ENCODE measurements around the gene NFATC2.

NFATC2 gene

DNA sequence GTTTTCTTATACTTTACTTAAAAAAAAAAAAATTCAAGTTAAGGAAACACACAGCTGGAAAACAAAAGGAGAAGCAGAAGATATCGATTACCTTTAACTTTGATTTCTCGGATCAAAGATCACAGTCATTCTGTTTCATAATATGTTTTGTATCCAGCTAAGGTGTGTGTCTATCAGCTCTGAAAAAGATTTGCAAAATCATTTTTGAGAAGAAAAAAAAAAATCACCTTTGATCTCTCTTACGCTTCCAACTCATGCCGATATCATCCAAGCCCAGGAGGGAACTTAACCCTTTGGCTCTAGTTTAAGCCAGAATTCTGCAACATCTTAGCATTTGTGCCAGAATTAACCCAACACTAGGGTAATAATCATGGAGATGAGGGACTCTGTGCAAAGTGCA lies 144.0 kb downstream of the NFATC2 start:
- Histone ChIP-seq H3K9me3 (ENCODE audit: severe bottlenecking) (no peaks in the 10 kb centered on the region), H3K4me3 (ENCODE audit: low read depth, low read length) (no peak overlapping the region), H3K27ac (no peak overlapping the region), H3K36me3 (no peaks in the 10 kb centered on the region), H3K27me3 (ENCODE audit: insufficient read depth, low read depth, severe bottlenecking) (peaks cover 91% of the 10 kb centered on the region)
- DNase-seq = no peak
- TF ChIP-seq, protein P1, sequence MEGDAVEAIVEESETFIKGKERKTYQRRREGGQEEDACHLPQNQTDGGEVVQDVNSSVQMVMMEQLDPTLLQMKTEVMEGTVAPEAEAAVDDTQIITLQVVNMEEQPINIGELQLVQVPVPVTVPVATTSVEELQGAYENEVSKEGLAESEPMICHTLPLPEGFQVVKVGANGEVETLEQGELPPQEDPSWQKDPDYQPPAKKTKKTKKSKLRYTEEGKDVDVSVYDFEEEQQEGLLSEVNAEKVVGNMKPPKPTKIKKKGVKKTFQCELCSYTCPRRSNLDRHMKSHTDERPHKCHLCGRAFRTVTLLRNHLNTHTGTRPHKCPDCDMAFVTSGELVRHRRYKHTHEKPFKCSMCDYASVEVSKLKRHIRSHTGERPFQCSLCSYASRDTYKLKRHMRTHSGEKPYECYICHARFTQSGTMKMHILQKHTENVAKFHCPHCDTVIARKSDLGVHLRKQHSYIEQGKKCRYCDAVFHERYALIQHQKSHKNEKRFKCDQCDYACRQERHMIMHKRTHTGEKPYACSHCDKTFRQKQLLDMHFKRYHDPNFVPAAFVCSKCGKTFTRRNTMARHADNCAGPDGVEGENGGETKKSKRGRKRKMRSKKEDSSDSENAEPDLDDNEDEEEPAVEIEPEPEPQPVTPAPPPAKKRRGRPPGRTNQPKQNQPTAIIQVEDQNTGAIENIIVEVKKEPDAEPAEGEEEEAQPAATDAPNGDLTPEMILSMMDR (IDR thresholded peaks at IDR 0.05; ENCODE audit: low read depth, low read length) = no peak

DNA sequence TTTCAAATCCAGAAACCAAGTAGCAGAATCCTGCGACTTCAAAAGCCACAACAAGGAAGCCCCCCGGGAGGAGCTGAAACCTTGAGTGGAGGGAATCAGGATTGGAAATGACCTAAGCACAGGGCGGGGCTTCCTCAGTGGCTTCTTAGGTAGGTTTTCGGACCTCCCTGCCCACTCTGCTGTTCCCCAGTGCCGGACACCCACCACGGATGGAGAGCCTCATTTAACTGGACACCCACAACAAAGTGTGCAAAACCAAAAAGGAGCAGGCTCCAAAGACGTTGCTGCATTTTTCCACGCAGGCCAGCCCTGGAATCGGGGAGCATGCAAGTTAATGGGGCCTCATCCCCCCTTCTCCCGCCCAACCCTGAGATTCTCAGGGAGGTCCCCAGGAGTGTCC lies 144.4 kb downstream of the NFATC2 start:
- no peak for DNase-seq
- TF ChIP-seq, protein P1 (IDR thresholded peaks at IDR 0.05; ENCODE audit: low read depth, low read length) = no peak
- no peak overlapping the region for H3K27ac ChIP-seq
- H3K27me3 ChIP-seq (ENCODE audit: insufficient read depth, low read depth, severe bottlenecking) = peaks cover 91% of the 10 kb centered on the region
- no peaks in the 10 kb centered on the region for H3K36me3 ChIP-seq
- H3K9me3 ChIP-seq (ENCODE audit: severe bottlenecking) = no peaks in the 10 kb centered on the region
- no peak overlapping the region for H3K4me3 ChIP-seq (ENCODE audit: low read depth, low read length)

DNA sequence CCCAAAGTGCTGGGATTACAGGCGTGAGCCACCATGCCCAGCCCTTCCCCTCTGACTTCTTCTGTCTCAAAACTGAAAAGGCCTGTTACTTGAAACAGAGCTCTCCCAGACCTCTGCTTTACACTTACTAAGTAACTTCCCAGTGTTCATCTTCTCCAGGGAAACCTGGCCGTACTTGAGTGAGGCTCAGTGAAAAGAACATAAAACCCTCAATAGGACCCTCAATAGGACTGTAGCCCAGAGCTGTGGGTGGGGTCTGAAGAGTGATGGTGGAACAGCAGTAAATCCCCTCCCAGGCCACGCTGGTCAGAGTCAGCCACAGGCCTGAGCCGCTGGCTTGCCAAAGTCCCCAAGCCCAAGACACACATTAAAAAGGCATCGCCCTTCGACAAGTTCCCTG lies 145.4 kb downstream of the NFATC2 start:
- Histone ChIP-seq H3K27ac (no peak overlapping the region), H3K27me3 (ENCODE audit: insufficient read depth, low read depth, severe bottlenecking) (peaks cover 92% of the 10 kb centered on the region), H3K4me3 (ENCODE audit: low read depth, low read length) (no peak overlapping the region), H3K36me3 (no peaks in the 10 kb centered on the region), H3K9me3 (ENCODE audit: severe bottlenecking) (no peaks in the 10 kb centered on the region)
- no peak for DNase-seq
- TF ChIP-seq, protein P1 (IDR thresholded peaks at IDR 0.05; ENCODE audit: low read depth, low read length) = no peak

DNA sequence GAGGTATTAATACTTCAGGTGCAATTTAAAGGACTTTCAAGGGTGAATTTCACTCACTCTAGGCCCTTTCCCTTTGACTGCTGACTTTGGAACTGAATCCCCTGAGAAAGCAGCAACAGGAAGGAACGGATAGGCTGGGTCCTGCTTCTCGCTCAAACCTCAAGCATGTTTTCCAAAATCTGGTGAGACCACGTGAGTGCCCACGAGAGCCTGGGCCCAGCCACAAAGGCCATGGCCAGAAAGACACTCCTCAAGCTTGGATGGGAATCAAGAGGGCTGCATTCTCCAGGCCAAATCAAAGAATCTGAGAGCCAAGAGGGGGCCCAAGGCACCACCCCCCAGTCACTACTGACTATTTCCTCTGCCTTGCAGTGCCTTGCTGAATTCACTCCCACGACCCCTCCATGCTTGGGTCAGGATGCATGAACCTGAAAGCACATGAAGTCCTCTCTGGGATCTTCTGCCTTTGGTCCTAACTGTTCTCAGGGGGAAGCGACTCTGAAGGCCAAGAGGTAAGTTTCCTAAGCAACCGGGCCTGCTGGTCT lies 146.1 kb downstream of the NFATC2 start:
- Histone ChIP-seq H3K27ac (no peak overlapping the region), H3K27me3 (ENCODE audit: insufficient read depth, low read depth, severe bottlenecking) (peaks cover 94% of the 10 kb centered on the region), H3K9me3 (ENCODE audit: severe bottlenecking) (no peaks in the 10 kb centered on the region), H3K4me3 (ENCODE audit: low read depth, low read length) (no peak overlapping the region), H3K36me3 (no peaks in the 10 kb centered on the region)
- TF ChIP-seq, protein P1 (IDR thresholded peaks at IDR 0.05; ENCODE audit: low read depth, low read length) = no peak
- no peak for DNase-seq

DNA sequence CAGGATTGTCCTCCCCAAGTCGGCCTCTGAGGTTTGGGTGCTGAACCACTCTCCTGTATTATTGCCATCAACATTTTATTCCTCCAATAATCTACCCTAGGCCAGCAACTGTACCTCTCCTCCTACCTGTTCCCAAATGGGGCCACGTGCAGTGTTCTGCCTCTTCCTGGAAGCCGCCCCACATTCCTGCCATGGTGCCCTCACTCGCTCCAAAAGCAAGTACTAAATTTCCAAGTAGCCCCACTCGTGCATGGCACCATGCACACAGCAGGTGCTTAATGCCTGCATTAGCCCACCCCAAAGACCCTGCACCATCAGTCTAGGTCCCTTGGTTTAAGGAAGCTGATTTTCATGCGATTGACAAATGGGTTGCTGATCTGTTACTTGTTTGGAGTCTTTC lies 147.8 kb downstream of the NFATC2 start:
- H3K36me3 ChIP-seq = no peaks in the 10 kb centered on the region

More for the DNA sequence above, 147.8 kb downstream of the NFATC2 start:
- no peak for DNase-seq
- Histone ChIP-seq H3K27ac (no peak overlapping the region), H3K9me3 (ENCODE audit: severe bottlenecking) (no peaks in the 10 kb centered on the region), H3K27me3 (ENCODE audit: insufficient read depth, low read depth, severe bottlenecking) (peaks cover 96% of the 10 kb centered on the region), H3K4me3 (ENCODE audit: low read depth, low read length) (no peak overlapping the region)
- TF ChIP-seq, protein P1 (IDR thresholded peaks at IDR 0.05; ENCODE audit: low read depth, low read length) = no peak
